NCI-H446 (cell line): ENCODE data around the gene RPLP2.

ENCODE experiments used
- DNase-seq, 2 experiments: peaks; one replicate each; lab custom pipeline; 2025; lab: John Stamatoyannopoulos, UW

The RPLP2 gene

DNA sequence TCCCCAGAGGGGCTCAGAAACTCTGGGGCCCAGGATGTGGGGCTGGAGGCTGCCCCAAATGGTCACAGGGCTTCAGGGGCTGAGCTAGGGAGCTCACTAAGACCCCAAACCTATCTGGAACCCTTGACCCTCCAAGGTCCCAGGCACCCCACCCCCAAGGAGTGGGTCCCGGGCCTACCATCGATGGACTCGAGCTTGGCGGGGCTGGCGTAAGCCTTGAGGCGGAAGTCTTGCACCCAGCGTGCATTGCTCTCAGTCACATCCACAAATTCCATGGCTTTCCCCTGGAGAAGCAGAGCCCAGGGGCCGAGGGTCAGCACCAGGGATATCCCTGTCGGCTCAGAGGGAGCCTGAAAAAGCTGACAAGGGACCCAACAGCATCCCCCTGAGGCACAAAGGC lies 35.9 kb upstream of the RPLP2 start:
- no peak for DNase-seq

GRCh38 chr11:774873-775592 lies 34.7 kb upstream of the RPLP2 start:
- DNase-seq = no peak

DNA sequence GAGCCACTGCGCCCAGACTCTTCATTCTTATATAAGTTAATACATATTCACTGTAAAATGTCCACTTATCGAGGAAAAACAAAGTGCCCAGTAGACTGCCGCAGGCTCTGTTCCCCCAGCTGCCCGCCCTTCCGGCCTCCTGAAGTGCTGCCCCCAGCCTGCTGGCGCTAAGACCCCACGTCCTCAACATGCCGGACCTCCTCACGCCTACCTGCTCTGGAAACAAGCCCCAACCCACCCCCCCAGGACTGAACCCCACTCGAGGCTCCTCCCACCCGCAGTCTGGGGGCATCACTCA lies 33.6 kb upstream of the RPLP2 start:
- DNase-seq = no peak

DNA sequence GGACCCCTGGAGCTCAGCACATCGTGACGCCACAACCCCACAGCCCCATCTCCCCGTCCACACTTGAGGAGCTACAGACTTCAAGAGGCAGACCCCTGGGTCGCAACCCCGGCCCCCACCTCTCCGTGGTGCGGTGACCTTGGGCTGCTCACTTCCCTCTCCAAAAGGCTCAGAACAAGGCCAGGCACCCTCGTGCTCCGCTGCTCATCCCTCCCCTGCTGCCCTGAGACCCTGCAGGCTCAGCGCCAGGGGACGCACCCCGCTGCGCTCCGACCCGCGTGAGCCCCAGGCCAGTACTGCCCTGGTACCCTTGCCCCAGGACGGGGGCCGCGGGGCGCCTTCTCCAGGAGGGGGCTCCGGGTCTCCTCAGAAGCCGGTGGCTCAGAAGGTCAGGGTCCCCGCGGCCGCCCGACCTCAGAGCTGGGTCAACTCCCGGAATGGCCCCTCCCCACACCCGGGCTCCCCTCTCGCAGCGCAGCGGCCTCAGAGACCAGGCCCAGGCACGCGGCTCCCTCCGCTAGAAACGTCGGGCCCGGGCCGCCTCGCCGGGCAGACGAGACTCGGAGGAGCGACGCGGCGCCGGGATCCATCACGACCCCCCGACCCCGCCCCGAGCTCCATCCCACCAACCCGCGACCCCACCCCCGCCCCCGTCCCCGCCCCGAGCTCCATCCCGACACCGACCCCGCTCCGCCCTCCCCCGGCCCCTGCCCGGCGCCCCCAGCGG lies 33.0 kb upstream of the RPLP2 start:
- DNase-seq = no peak

DNA sequence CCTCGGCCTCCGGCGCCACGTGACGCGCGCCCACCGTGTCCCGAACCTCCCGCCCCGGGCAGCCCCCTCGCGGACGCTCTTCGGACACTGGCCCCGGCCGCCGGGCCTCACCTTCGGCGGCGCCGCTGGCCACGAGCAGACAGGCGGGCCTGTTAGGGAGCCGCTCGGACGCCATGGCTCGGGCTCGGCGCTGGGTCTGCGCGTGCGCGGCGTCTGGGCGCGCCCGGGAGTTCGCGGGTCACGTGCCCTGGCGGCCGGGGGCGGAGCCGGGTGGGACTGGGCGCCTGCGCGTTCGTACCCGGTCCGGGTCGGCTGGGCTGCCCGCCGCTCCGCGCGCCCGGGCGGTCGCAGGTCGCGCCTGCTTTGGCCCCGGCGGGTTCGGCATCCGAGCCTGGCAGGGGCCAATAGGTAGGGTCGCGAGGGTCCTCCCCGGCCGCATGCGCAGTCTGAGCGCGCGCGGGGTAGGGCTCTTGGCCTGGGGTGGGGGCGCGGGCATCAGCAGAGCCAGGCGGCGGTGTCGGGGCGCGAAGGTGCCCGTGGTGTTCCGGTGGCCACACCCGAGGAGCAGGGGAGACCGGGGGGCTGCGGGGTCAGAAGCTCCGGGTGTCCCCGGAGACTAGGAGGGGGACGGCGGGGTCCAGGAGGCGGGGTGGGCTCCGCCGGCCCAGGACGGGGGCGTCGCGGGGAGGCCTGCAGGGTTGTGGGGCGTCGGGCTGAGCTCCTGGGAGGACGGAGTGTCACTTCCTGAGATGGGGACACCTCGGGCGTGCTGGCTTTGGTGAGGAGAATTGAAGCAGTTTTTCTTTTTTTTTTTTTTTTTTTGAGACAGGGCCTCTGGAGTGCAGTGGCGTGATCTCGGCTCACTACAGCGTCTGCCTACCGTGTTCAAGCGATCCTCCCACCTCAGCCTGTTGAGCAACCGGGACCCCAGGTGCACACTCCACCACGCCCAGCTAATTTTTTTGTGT lies 32.2 kb upstream of the RPLP2 start, which contains the start of gene GATD1:
Gene GATD1, minus strand, starts transcription at position 200 of the 968 bp plus-strand sequence. Its CDS starts 25 bp downstream, at position 175.
- peak; percentile 78 to 95 for DNase-seq

DNA sequence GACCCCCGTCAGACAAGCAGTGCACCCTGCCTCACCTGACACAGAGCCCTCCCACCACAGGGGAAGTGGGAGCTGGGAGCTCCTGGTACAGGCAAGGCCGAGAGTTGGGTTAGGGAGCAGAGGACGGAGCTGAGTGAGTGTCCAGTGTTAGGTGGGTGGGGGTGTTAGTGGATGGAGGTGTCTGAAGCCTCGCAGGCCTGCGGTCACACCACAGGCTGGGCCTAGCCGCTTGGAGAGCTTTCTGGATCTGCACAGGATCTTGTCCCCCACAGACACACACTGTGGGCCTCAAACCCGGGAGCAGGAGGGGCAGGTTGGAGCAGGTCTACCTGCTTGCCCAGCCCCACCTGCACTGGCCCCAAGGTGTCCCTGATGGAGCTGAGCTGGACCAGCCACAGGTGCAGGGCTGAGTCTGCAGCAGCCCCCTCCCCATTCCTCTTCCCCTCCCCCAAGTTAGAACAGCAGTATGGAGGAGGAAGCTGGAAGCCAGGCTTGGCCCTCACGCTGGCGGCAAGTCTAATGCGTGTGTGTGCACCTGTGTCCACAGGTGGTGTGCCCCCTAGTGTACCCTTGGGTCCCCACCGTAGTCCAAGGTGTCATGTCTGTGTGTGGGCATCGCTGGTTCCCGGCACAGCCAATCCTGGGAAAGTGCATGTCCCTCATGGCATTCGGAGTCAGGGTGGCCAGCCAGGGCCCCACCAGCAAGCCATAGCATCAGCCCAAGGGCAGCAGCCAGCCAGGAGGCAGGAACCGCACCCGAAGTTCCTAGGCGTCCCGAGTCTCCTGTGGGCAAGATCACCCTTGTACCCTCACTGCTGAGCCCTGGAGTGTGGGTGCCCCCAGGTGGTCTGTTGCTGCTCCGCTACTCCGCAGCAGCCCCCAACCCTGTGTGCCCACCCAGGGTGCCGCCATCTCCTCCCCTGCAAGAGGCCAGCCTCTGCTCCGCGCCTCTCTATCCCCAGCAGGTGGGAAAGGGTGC lies 30.5 kb upstream of the RPLP2 start:
- no peak for DNase-seq

DNA sequence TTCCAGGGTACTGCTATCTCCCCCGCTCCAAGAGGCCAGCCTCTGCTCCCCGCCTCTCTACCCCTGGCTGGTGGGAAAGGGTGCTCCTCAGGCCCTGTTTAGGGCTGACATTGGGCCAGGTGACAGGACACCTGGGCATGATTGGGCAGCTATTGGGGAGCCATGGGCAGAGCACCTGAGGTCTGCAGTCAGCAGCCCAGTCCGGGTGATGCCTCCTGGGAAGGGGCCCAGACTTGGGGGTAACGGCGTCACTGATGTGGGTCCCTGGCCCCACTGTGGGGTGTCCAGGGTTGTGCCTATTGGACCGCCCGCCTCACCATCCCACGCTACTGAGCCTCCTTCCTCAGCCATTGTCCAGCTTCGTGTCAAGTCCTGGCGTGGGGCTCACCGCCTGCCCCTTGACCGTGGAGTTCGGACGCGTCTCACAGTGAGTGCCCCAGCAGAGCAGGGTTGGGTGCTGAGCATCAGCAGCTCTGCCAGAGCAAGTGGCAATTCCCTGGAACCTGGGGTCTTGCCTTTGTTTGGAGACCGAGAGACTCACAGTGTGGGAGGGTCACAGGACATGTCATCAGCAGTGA lies 29.7 kb upstream of the RPLP2 start:
- DNase-seq = no peak

GRCh38 chr11:782264-783174 lies 27.2 kb upstream of the RPLP2 start:
- DNase-seq = no peak

DNA sequence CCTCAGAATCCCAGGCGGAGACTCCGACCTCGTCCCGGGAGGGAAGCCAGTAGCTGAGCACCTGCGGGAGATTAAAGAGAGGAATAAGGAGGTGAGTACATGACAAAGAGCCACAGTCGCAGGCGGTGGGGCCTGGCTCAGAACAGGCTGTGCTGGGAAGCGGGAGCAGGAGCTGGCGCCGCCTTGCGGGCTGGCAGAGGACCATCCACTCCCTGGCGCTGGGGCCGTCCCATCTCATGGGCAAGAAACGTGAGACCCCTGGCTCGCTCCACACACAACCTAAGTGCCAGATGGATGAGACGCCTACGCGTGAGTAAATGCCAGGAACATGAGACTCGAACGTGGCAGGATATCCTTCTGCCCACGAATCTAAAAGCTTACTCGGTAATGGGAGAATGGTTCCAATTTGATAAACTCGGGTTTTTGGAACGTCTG lies 26.2 kb upstream of the RPLP2 start:
- peak; percentile 86 to 95 for DNase-seq

- no peak for DNase-seq
Observed at GRCh38 chr11:786235-787083, 23.3 kb upstream of the RPLP2 start.

DNA sequence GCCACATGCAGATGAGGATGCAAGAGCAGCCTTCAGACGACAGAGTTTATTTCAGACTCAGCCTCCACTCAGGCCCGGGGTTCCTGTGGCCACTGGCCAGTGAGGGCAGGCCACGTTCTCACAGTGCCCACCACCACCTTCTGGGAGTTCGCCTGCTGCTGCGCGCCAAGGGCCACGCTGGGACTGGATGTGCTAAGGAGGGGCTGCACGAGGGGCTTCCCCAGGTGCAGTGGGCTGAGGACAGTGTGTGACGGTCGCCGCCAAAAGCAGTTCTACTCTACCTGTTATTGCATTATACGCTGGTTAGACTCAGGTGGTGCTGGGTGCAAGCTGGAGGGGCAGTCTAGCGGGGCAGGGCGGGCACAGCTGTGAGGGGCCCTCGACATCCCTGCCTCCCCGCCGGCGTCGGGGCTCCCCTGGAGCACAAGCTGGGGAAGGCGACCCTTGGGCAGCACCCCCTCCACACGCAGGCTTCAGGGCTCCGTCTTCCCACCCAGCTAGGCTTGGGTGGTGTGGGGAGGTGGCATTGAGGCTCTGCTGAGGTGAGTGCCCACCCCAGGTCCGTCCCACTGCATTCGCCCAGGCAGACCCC lies 22.6 kb upstream of the RPLP2 start:
- DNase-seq = no peak

- no peak for DNase-seq
Observed at GRCh38 chr11:788009-788640, 21.6 kb upstream of the RPLP2 start.

DNA sequence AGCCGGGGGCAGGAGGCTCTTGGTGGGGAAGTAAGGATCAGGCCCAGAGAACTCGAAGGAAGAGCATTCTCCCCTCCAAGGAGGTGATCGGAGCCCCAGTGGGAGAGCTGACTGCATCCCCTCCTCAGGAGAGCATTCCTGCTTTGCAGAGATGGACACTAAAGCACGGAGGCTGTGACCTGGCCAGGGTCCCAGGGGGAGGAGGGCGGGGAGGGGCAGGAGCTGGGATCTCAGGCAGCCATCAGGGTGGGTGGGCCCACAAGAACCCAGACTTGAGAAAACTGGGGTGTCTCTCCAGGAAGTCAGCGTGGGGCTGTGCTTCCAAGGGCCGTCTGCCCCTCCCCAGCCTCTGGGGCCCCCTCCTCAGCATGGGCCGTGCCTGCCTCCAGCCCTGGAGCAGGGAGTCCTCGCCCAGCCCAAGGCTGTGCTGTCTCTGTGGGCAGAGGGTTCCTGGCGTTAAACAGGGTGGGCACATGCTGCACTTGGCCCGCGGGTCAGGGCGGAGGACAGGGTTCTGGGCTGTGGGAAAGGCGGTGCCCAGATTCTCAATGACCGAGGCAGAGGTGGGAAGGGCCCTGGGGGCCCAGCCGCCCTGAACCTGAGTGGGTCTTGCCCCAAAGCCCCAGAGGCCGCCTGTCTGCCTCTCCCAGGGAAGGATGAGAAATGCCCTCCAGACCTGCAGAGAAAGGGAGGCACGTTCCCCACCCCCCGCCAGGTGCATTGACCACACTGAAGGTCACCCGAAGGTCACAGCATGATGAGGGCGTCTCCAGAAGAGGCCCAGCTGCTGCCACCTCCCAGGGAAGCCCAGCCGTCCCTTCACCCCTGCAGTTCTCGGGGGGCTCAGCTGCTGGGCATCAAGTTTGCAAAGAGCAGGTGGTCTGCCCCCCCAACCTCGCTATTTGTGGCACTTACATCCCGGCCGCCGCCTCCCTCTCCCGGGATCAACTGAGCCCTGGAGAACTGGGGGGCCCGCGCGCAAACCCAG lies 20.5 kb upstream of the RPLP2 start:
- DNase-seq = no peak

DNA sequence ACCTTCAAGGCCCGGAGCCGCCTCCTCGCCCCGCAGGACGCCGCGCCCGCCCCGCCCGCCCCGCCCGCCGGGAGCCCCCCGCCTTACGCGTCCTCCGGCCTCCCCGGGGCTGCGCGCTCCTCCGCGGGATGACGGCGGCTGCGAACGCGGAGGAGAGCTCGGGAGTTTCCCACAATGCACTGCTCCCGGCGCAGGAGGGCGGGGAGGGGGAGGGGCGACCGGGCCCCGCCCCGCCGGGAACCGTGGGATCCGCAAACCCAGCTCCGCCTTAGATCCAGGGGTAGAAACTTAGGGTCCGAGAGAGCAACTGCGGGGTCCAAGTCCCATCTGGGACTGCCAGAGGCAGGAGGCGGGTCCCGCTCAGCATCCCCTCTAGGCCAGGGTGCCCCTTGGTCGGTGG lies 19.8 kb upstream of the RPLP2 start, which contains the start of gene CEND1:
Gene CEND1, minus strand, starts transcription at position 148 of the 400 bp plus-strand sequence. CDS start 1,514 bp downstream, outside the sequence.
- no peak for DNase-seq

GRCh38 chr11:790721-791564 lies 18.8 kb upstream of the RPLP2 start:
- DNase-seq = no peak
